Fibroblast of skin of left biceps (primary cell): ENCODE data around the gene TRIM6.
"Not testable (repeated sequence)": the region's sequence is repeated elsewhere in the genome, so short reads cannot be mapped to it uniquely, and the experiment has no call there.

Source experiments
- DNase-seq, 2 experiments: peaks; one replicate each; pipeline ENCODE4 v3.0.0-alpha.2; 2013; ENCODE audit warnings: low read depth in 2 of 2

TRIM6 gene

DNA sequence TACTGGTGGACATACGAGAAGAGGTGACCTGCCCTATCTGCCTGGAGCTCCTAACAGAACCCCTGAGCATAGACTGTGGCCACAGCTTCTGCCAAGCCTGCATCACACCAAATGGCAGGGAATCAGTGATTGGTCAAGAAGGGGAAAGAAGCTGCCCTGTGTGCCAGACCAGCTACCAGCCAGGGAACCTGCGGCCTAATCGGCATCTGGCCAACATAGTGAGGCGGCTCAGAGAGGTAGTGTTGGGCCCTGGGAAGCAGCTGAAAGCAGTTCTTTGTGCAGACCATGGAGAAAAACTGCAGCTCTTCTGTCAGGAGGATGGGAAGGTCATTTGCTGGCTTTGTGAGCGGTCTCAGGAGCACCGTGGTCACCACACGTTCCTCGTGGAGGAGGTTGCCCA, 6.9 kb downstream of the TRIM6 start:
- DNase-seq: no peak

DNA sequence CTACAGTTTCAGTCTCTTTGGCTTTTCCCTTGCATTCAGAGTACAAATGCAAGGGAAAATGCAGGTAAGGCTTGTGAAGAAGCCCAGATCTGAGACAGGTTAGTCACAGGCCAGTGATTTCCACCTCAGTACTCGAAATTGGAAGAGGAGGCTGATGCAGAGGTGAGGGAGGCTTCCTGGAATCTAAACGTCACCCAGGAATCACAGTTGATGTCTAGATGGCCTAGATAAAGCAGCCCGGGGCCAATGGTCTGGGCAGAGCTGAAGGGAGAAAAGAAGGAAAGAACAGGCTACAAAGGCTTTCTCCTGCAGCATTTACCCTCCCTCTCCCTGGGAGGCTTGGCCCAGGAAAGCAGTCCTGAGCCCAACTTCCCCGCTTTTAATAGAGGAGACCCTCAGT, 8.5 kb downstream of the TRIM6 start:
- DNase-seq: no peak

DNA sequence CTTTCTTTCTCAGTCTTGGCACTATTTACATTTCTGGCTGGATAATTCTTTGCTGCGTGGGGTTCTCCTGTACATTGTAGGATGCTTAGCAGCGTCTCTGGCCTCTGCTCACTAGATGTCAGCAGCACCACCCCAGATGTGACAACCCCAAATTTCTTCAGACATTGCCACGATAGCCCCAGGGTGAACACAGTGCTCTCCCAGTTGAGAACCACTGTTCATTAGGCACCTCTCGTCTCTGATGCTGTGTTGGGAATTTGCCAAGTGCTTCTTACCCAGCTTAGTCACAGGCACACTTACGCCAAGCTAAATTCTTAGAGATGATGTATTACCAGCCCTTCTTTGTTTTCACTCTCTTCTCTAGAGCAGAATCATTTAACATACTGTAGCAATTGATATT, 9.4 kb downstream of the TRIM6 start:
- no peak for DNase-seq

DNA sequence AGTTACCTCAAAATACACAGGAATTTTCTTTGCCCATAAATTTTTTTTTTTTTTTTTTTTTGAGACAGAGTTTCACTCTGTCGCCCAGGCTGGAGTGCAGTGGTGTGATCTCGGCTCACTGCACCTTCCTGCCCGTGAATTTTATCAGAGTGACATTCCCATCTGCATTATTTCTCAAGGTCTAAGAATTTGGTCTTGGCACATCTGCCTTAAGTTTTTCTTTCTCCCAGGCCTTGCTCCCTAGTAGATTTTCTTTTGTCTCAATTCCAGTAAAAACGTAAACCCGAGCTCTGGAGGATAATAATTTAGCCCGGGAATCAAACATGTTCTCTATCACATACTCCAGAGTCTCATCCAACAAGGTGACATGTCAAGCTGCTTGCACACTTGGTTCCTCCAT, 12.4 kb downstream of the TRIM6 start:
- no peak for DNase-seq

DNA sequence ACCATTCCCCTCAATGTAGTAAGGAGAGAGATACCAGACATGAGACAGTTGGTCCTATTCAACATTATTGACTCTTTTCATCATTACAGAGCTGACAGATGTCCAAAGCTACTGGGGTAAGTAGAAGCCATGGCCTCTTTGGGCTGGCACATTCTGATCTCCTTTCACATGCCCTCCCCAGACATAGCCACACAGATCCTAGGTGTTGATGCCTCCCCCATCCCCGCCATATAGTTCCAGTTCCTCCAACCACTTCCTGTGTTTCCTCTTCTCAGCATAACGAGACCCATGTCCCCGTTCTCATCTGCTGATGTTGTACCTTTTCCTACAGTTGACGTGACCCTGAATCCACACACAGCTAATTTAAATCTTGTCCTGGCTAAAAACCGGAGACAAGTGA, 14.0 kb downstream of the TRIM6 start:
- DNase-seq: no peak

DNA sequence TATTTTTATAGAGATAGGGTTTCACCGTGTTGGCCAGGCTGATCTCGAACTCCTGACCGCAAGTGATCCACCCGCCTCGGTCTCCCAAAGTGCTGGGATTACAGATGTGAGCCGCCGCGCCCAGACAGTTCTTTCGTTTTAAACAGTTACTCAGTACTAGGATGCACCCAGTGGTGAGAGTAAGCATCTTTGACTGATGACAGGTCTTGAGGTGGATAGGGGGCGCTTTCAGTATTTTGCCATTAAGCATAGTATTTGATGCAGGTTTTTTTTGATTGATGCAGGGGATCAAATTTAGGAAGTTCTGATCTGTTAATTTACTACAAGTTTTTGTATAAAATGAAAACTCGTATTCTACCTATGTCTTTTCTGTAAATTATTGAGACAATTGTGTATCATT, 15.2 kb downstream of the TRIM6 start:
- no peak for DNase-seq

DNA sequence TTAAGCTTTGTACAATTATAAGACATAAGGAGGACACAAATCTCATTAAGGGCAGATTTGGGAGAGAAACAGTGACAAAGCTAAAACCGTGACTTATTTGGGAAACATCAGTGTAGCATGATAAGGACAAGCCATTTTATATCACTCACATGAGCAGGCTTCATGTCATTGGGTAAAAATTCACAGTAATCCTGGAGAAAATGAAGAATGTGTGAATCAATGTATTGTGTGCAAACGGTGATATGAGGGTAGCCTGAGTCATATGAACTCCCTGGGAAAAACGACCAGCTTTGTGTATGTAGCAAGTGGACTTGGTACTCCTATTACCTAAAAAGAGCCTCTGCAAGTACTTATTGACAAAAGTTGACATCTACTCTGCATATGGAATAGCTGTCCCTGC, 22.4 kb downstream of the TRIM6 start:
- DNase-seq: no peak

DNA sequence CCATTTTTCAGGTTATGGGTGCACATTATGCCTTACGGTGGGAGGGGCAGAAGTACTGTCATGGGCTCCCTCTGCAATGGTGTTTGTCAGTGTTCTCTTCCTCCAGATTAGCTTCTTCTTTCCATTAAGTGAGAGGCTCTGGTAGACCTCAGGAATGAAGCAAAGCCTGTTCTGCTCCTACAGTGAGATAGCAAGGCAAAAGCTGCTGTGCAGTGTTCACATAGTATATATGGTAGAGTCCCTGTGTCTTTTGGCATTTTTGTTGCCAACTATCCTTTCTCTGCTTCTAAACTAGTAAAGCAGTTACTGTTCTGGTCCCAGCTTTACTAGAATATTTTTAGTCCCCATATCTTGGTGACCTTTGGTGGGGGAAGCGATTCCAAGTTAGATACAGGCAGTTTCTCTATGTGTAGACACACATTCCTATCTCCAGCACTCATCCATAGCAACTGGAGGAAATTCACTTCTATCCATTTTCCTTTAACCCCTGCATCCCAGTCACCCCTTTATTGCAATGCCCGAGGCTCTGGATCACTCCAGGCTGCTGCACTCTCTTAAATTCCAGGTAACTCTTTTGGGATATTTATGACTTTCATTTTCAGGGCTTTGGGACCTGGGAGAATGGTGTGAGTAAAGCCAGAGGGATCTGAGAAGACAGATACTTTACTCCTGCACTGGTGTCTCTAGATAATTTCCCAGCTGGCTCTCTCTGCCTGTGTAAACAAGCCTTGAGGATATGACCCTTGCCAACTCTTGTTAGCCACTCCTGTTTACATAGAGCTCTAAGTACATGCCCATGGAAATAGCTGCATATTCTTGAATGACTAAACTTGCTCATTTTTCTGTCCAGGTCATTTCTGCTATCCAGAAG, 24.4 kb downstream of the TRIM6 start:
- DNase-seq: no peak

DNA sequence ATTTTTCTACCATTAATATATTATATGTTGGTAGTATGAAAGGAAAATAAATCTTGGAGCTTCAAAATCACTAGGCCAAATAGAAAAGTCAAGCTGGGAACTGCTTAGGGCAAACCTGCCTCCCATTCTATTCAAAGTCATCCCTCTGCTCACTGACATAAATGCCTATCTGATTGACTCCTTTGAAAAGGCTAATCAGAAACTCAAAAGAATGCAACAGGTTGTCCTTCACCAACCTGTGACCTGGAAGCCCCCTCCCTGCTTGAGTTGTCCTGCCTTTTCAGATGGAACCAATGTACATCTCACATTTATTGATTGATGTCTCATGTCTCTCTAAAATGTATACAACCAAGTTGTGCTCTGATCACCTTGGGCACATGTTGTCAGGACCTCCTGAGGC, 25.1 kb downstream of the TRIM6 start:
- DNase-seq: no peak

DNA sequence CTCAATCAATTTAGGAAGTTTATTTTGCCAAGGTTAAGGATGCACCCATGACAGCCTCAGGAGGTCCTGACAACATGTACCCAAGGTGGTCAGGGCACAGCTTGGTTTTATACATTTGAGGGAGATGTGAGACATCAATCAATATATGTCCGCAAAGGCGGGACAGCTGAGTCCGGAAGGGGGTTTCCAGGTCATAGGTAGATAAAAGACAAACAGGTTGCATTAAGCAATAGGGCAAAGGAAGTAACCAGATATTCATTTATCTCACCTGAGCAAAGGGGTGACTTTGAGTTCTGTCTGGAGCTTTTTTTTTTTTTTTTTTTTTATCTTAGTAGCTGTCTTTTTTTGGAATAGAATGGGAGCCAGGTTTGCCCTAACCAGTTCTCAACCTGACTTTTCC, 26.4 kb downstream of the TRIM6 start:
- no peak for DNase-seq

DNA sequence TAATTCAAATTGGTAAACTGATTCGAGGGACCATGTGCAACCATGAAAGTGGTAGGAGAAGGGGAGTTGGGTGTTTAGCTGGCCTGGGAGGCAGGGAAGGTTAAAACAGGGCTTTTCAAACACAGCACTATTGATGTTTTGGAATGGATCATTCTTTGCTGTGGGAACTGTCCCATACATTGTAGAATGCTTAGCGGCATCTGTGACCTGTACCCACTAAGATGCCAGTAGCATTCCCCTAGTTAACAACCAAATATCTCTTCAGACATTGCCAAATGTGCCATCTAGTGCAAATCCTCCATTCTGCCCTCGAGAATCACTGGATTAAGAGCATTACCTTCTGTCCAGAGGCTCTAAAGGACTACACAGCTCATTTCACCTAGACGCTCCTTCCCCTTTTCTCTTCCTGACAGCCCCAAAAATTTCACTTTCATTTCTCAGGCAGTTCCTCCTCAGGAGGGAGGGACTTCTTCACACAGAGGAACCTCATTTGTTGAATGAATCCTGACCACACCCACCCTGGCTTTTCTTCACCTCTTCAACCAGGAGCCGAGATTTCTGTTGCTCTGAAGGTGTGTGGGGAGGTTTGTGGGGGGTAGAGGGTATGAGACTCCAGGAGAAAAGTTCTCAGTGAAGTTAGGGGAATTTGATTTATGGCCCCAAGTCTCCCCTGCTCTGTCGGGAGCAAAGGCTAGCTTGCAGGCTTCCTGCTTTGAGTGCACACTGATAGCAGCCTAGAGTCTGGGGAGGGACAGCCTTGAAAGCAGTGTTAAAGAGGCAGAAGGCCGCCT, 28.2 kb downstream of the TRIM6 start, which contains the start of gene TRIM34:
TRIM34 (plus strand) TSS at position 513 of the 791 bp plus-strand sequence. CDS start 7,331 bp downstream, outside the sequence.
- no peak for DNase-seq

DNA sequence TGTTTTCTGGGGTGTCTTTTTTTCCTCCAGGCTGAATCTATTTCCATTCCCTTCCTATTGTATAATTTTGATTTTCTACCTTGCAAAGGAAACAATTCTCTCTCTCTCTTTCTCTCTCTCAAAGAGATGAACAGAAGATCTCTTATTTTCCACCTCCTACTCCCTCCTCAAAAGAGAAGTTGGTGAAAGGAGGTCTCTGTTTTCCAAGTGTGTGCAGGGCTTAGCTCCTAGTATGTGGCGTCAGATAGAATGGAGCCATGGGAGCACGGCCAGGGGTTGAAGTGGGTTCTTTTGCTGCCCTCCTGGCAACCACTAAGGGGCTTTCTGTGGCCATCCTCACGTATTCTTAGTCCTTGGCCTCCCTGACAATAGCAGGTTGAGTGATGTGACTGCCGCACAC, 28.8 kb downstream of the TRIM6 start:
- no peak for DNase-seq

DNA sequence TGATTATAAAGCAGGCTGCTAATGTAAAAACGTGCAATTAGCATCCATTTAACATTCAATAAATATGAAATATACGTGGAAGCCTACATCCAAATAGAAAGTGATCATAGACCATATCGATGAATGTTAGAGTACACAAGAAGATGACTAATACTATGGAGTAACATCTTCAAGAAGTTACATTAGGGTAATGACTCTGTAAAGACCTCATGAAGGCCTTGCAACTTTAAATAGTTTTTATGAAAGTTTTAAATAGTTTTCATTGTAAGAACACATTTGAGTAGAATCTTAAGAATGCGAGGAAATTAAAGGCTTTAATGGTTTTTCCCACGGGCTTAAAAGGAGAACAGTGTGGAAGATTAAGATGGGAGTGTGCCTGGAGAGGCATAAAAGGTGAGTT, 29.8 kb downstream of the TRIM6 start:
- no peak for DNase-seq

DNA sequence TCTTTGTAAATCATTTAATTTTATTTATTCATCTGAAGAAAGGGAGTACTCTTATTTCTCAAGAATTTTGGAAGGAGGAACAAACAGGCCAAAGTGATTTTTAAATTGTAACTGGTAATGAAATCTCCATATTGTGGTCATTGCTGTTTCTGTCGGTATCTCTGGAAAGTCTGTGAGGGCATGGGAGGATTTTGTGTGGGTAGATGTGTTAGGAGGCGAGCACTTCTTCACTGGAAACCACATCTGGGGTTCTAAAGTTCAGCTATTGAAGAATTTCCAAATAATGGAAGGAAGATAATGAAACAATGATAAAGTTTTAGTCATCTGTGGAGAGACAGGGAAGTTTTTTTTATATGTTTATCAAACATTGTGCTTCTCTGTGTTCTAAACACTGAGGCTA, 35.0 kb downstream of the TRIM6 start:
- no peak for DNase-seq

DNA sequence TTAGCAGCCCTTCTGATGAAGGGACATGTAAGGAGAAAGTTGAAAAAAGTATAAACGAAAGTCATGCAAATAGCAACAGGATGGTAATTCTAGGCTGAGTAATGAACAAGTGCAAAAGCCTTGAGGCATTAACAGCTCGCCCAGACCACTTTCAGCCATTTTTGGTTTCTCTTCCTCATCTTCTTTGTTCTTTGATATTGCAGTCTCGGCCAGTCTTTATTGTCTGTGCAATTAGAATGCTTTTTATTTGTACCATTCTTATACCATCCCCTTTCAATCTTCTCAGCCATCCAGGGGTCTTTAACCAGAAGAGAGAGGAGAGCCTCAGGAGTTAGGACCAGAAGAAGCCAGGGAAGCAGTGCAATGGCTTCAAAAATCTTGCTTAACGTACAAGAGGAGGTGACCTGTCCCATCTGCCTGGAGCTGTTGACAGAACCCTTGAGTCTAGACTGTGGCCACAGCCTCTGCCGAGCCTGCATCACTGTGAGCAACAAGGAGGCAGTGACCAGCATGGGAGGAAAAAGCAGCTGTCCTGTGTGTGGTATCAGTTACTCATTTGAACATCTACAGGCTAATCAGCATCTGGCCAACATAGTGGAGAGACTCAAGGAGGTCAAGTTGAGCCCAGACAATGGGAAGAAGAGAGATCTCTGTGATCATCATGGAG, 35.7 kb downstream of the TRIM6 start:
- DNase-seq: no peak

DNA sequence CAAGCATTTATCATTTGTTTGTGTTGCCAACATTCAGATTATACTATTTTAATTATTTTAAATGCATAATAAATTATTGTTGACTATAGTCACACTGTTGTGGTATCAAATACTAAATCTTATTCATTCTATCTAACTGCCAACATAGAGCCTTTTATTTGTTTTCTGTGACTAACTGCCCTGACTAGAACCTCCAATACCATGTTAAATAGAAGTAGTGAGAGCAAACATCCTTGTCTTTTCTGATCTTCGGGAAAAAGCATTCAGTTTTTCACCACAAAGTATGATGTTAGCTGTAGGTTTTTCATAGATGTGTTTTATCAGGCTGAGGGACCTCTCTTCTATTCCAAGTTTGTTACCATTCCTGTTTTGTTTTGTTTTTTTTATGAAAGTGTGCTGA, 43.5 kb downstream of the TRIM6 start:
- DNase-seq: no peak

DNA sequence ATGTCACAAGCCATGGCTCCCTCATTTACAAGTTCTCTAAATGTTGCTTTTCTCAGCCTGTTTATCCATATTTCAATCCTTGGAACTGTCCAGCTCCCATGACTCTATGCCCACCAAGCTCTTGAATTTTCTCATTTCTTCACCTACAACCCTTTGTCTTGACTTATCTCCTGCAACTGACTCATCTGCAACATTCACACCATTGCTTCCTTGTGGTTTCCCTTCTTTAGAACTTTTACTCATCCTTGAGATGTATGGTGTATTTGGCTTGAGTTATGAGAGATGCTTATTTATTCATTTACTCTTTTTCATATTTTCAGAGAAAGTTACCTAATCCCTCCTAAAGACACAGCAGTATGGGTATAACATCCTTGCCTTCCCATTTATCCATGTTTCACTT, 47.1 kb downstream of the TRIM6 start:
- no peak for DNase-seq

DNA sequence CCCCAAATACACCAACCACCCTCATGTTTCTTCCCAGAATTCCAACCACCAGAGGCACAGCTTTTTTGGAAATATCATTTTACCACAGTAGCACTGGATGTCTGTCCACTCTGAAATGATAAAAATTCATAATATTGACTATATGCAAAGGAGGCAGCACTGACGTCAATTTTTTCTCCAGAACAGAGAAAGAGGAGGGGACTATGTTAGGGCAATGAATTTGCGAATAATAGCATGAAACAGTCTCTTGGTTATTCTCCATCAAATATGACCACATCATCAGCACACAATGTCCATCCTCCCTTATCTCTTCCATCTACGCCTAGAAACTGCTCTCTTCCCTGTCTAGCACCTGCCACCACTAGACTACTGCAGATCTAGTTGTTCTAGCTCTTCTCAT, 49.7 kb downstream of the TRIM6 start:
- DNase-seq: no peak

DNA sequence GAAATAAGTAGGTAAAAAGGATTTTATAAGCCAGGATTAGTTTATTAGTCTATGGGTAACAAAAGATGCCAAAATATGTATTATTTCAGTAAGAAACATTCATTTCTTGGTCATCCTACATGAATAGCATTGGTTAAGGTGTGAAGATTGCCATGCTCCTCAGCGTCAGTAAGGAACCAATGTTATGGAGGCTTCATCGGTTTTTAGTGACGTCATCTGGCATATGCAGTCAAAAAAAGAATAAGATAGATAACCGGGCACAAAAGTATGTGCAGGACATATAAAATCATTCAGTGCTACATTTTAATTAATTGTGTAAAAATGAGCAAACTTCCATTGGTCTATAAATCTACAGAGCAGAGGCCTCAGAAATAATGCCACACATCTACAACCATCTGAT, 59.0 kb downstream of the TRIM6 start:
- DNase-seq: no peak

DNA sequence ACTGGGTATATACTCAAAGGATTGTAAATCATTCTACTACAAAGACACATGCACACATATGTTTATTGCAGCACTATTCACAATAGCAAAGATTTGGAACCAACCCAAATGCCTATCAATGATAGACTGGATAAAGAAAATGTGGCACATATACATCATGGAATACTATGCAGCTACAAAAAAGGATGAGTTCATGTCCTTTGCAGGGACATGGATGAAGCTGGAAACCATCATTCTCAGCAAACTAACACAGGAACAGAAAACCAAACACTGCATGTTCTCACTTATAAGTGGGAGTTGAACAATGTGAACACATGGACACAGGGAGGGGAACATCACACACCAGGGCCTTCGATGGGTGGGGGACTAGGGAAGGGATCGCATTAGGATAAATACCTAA, 60.5 kb downstream of the TRIM6 start:
- DNase-seq: not testable (repeated sequence)

DNA sequence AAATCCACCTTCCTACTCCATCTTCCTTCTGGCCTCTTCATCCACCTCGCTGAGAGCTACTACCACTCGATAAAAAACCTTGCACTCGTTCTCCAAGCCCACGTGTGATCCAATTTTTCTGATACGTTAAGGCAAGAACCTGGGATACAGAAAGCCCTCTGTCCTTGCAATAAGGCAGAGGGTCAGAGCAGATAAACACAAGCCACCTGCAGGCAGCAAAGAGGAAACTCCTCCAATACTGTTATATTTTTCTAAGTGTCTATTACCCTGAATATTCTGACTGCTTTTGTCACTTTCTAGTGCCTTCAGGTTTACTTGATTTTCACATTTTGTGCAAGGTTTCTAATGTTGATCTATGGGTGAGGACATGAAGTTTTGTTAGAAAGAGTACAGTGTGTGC, 61.9 kb downstream of the TRIM6 start:
- DNase-seq: no peak
